IMR-90 (cell line): Measurements from ENCODE around the gene ENPP7. TPM values are rescaled to one million over a fixed set of nuclear protein-coding genes. Genes with fewer than 3 reads are reported as not detected.
A peak's percentile ranks its signal among the peaks of the same experiment; 100 is the strongest.

Experiments
- ATAC-seq: fragments of 200-7000 bp; cut with Tn5 transposase; 2 replicates; pipeline ENCODE4 v1.9.1; 2020; ENCODE audit warnings: low read depth, mild to moderate bottlenecking, moderate library complexity
- BruUV-seq: library from RNA; stranded (reverse); fragments of 400-500 nt; replicated peaks from 2 replicates; lab custom pipeline; 2021; lab: Mats Ljungman, UMichigan
- CTCF ChIA-PET: fragments of 300-600 bp; formaldehyde crosslinking; extraction: SDS; loops from one replicate; lab custom pipeline; 2021; ENCODE audit warnings: antibody characterized with exemption; lab: Yijun Ruan, JAX
- POLR2A ChIA-PET: fragments of 300-600 bp; sonication (Branson Sonifier 250); formaldehyde crosslinking; loops from one replicate; lab custom pipeline; 2022; ENCODE audit warnings: antibody characterized with exemption; ENCODE audit not compliant: unreplicated experiment; lab: Charles Lee
- DNase-seq: peaks from one replicate; pipeline ENCODE4 v3.0.0; 2013
- H2AFZ ChIP-seq: replicated peaks from 2 replicates; pipeline ENCODE3; 2013; ENCODE audit warnings: low read length, mild to moderate bottlenecking; ENCODE audit not compliant: poor library complexity
- H2AK5ac ChIP-seq: 2 replicates; pipeline ENCODE4 v1.6.1; 2013; ENCODE audit warnings: low read depth, low read length, inconsistent platforms
- H2AK9ac ChIP-seq: replicated peaks from 2 replicates; pipeline ENCODE3; 2013; ENCODE audit warnings: mild to moderate bottlenecking, low read depth, low read length, moderate library complexity; ENCODE audit not compliant: poor library complexity
- H2BK120ac ChIP-seq: 2 replicates; pipeline ENCODE4 v1.6.1; 2013; ENCODE audit warnings: low read depth, low read length, inconsistent platforms
- H2BK15ac ChIP-seq: 3 replicates; pipeline ENCODE4 v1.6.1; 2013; ENCODE audit warnings: low read depth, low read length, inconsistent platforms
- H2BK20ac ChIP-seq: 2 replicates; pipeline ENCODE4 v1.6.1; 2013; ENCODE audit warnings: low read depth, mild to moderate bottlenecking, inconsistent platforms, low read length, moderate library complexity
- H2BK5ac ChIP-seq: 2 replicates; pipeline ENCODE4 v1.6.1; 2013; ENCODE audit warnings: mild to moderate bottlenecking, low read depth, low read length, inconsistent platforms; ENCODE audit not compliant: poor library complexity, severe bottlenecking
- H3K14ac ChIP-seq: replicated peaks from 2 replicates; pipeline ENCODE4 v1.6.1; 2013; ENCODE audit warnings: low read depth, low read length, inconsistent platforms
- H3K18ac ChIP-seq: 2 replicates; pipeline ENCODE4 v1.6.1; 2013; ENCODE audit warnings: low read depth, low read length, control low read depth
- H3K23ac ChIP-seq: 2 replicates; pipeline ENCODE4 v1.6.1; 2013; ENCODE audit warnings: low read depth, low read length, inconsistent platforms
- H3K27ac ChIP-seq: 2 replicates; pipeline ENCODE4 v1.5.1; 2013; ENCODE audit warnings: mild to moderate bottlenecking, control low read depth, low read length; ENCODE audit not compliant: insufficient read depth
- H3K27me3 ChIP-seq: 2 replicates; pipeline ENCODE4 v1.6.1; 2013; ENCODE audit warnings: low read length; ENCODE audit not compliant: control insufficient read depth, insufficient read depth
- H3K36me3 ChIP-seq: 2 replicates; pipeline ENCODE4 v1.6.1; 2013; ENCODE audit warnings: low read length, mixed read lengths; ENCODE audit not compliant: control insufficient read depth, insufficient read depth
- H3K4ac ChIP-seq: 2 replicates; pipeline ENCODE4 v1.6.1; 2013; ENCODE audit warnings: low read depth, low read length, inconsistent platforms
- H3K4me1 ChIP-seq: 2 replicates; pipeline ENCODE4 v1.6.1; 2013; ENCODE audit warnings: low read length, mixed read lengths; ENCODE audit not compliant: control insufficient read depth, insufficient read depth
- H3K4me2 ChIP-seq: 2 replicates; pipeline ENCODE4 v1.6.1; 2013; ENCODE audit warnings: low read depth, mild to moderate bottlenecking, control low read depth, low read length, moderate library complexity
- H3K4me3 ChIP-seq: 2 replicates; pipeline ENCODE4 v1.5.1; 2013; ENCODE audit warnings: low read depth, mild to moderate bottlenecking, control low read depth, low read length, moderate library complexity; ENCODE audit not compliant: insufficient read depth
- H3K56ac ChIP-seq: 2 replicates; pipeline ENCODE4 v1.6.1; 2013; ENCODE audit warnings: low read length, inconsistent platforms; ENCODE audit not compliant: insufficient read depth; ENCODE audit errors: extremely low read depth
- H3K79me1 ChIP-seq, 2 experiments: 2 replicates each; pipeline ENCODE4 v1.6.1; 2013; ENCODE audit warnings: low read length in 2 of 2, inconsistent platforms in 1 of 2, low read depth in 1 of 2
- H3K9ac ChIP-seq: 2 replicates; pipeline ENCODE4 v1.6.1; 2013; ENCODE audit warnings: low read depth, low read length, control low read depth
- H3K9me1 ChIP-seq: 2 replicates; pipeline ENCODE4 v1.6.1; 2013; ENCODE audit warnings: low read length, inconsistent platforms; ENCODE audit not compliant: insufficient read depth
- H3K9me3 ChIP-seq: 2 replicates; pipeline ENCODE4 v1.6.1; 2013; ENCODE audit warnings: low read length; ENCODE audit not compliant: control insufficient read depth, insufficient read depth
- H4K20me1 ChIP-seq: 2 replicates; pipeline ENCODE4 v1.6.1; 2013; ENCODE audit warnings: low read length, inconsistent platforms; ENCODE audit not compliant: insufficient read depth
- H4K5ac ChIP-seq: 2 replicates; pipeline ENCODE4 v1.6.1; 2013; ENCODE audit warnings: mild to moderate bottlenecking, low read depth, low read length, control low read depth
- H4K8ac ChIP-seq, 2 experiments: 2 replicates each; pipeline ENCODE4 v1.6.1; 2013; ENCODE audit warnings: low read depth in 2 of 2, low read length in 2 of 2, control low read depth in 1 of 2, inconsistent platforms in 1 of 2
- H4K91ac ChIP-seq: 2 replicates; pipeline ENCODE4 v1.6.1; 2013; ENCODE audit warnings: low read depth, low read length, inconsistent platforms; ENCODE audit not compliant: insufficient read depth
- BHLHE40 ChIP-seq: fragments of 150-350 bp; IDR thresholded peaks from 2 replicates; pipeline ENCODE4 v1.6.1; 2016; ENCODE audit warnings: mild to moderate bottlenecking, low read depth, low read length
- CEBPB ChIP-seq: IDR thresholded peaks from 2 replicates; pipeline ENCODE4 v1.6.1; 2012; ENCODE audit warnings: low read depth, low read length, improper control_type of control experiment
- CHD1 ChIP-seq: IDR thresholded peaks from 2 replicates; pipeline ENCODE4 v1.6.1; 2012; ENCODE audit warnings: low read depth, low read length, improper control_type of control experiment
- CTCF ChIP-seq: conservative IDR thresholded peaks from 2 replicates; pipeline ENCODE4 v1.5.1; 2012; ENCODE audit warnings: mild to moderate bottlenecking, low read depth, low read length, improper control_type of control experiment
- ELK1 ChIP-seq: fragments of 150-350 bp; IDR thresholded peaks from 2 replicates; pipeline ENCODE4 v1.6.1; 2016; ENCODE audit warnings: low read depth, mild to moderate bottlenecking, low read length, moderate library complexity, borderline replicate concordance
- FOS ChIP-seq: fragments of 150-350 bp; IDR thresholded peaks from 2 replicates; pipeline ENCODE4 v1.6.1; 2016; ENCODE audit warnings: low read depth, low read length
- MAFK ChIP-seq: IDR thresholded peaks from 2 replicates; pipeline ENCODE4 v1.6.1; 2012; ENCODE audit warnings: low read depth, low read length, improper control_type of control experiment
- MAZ ChIP-seq: IDR thresholded peaks from 2 replicates; pipeline ENCODE4 v1.6.1; 2012; ENCODE audit warnings: low read depth, mild to moderate bottlenecking, low read length, improper control_type of control experiment, moderate library complexity, borderline replicate concordance
- MXI1 ChIP-seq: IDR thresholded peaks from 2 replicates; pipeline ENCODE4 v1.6.1; 2012; ENCODE audit warnings: low read depth, mild to moderate bottlenecking, low read length, moderate library complexity, borderline replicate concordance
- NFE2L2 ChIP-seq: fragments of 150-350 bp; IDR thresholded peaks from 2 replicates; pipeline ENCODE4 v1.6.1; 2016; ENCODE audit warnings: low read depth, mild to moderate bottlenecking, low read length
- POLR2A ChIP-seq: IDR thresholded peaks from 2 replicates; pipeline ENCODE4 v1.6.1; 2012; ENCODE audit warnings: mild to moderate bottlenecking, low read depth, low read length
- RAD21 ChIP-seq: IDR thresholded peaks from 2 replicates; pipeline ENCODE4 v1.6.1; 2012; ENCODE audit warnings: low read length, improper control_type of control experiment
- RCOR1 ChIP-seq: IDR thresholded peaks from 2 replicates; pipeline ENCODE4 v1.6.1; 2012; ENCODE audit warnings: mild to moderate bottlenecking, low read length, improper control_type of control experiment; ENCODE audit not compliant: insufficient replicate concordance
- RFX5 ChIP-seq: IDR thresholded peaks from 2 replicates; pipeline ENCODE4 v1.8.0; 2012; ENCODE audit warnings: low read depth, mild to moderate bottlenecking, low read length, moderate library complexity
- SMC3 ChIP-seq: fragments of 150-350 bp; IDR thresholded peaks from 2 replicates; pipeline ENCODE4 v1.6.1; 2016; ENCODE audit warnings: low read depth, mild to moderate bottlenecking, antibody characterized with exemption, low read length, moderate library complexity
- USF2 ChIP-seq: fragments of 150-350 bp; IDR thresholded peaks from 2 replicates; pipeline ENCODE4 v1.6.1; 2017; ENCODE audit warnings: mild to moderate bottlenecking, antibody characterized with exemption, low read length, low read depth
- WGBS, 2 experiments: methylation state at CpG; one replicate each; pipeline versions ENCODE4 v1.1.5 to v1.1.7; 2013; ENCODE audit warnings: missing lambda C conversion rate in 2 of 2; ENCODE audit not compliant: insufficient read length in 1 of 2; ENCODE audit errors: extremely low coverage in 2 of 2; 5-methylcytosine and 5-hydroxymethylcytosine counted together
- dilution Hi-C: fragments of 300-500 bp; cut with HindIII; formaldehyde crosslinking; loops from one replicate; pipeline ENCODE4 v1.14.3; 2018; ENCODE audit warnings: low sequenced_read_pairs; ENCODE audit not compliant: unreplicated experiment
- in situ Hi-C: fragments of 300-500 bp; cut with MboI; formaldehyde crosslinking; loops from 3 replicates; pipeline ENCODE4 v1.14.3; 2019; ENCODE audit warnings: low sequenced_read_pairs, inconsistent platforms, mixed read lengths
- intact Hi-C: fragments of 100-400 bp; cut with micrococcal nuclease; formaldehyde crosslinking; loops from 2 replicates; pipeline ENCODE4 v1.10.0; 2022
- polyA plus RNA-seq, 3 experiments: library from polyadenylated mRNA; depleted of rRNA; stranded (reverse); fragments of >200 nt; gene quantifications; 2 replicates each; pipeline ENCODE4 v1.2.3, GENCODE V29; 2012; ENCODE audit warnings: low replicate concordance in 1 of 3
- total RNA-seq: library from RNA; depleted of rRNA; stranded (reverse); fragments of >200 nt; gene quantifications from 2 replicates; pipeline ENCODE4 v1.2.3, GENCODE V29; 2012

Gene ENPP7
- total and polyA plus RNA-seq, 2 of the 4 experiments (the other 2 are of a cell fraction) = not detected

- Histone ChIP-seq H4K8ac (no peak overlapping the region), H3K23ac (no peak overlapping the region), H3K27me3 (peaks cover 42% of the 10 kb centered on the region), H3K36me3 (no peaks in the 10 kb centered on the region), H2AK9ac (no peak overlapping the region), H4K5ac (no peak overlapping the region), H3K9me3 (no peaks in the 10 kb centered on the region), H3K27ac (no peak overlapping the region), H3K9me1 (no peaks in the 10 kb centered on the region), H4K91ac (no peak overlapping the region), H2BK15ac (no peak overlapping the region), H3K14ac (no peak overlapping the region), H2AFZ (peak overlapping the region; percentile 33), H2BK120ac (no peak overlapping the region), H3K4me3 (no peak overlapping the region), H3K4me2 (no peak overlapping the region), H3K4ac (no peak overlapping the region), H2BK20ac (no peak overlapping the region), H3K4me1 (no peaks in the 10 kb centered on the region), H3K79me1 (no peaks in the 10 kb centered on the region), H2BK5ac (no peak overlapping the region), H3K56ac (no peak overlapping the region), H3K18ac (no peak overlapping the region), H2AK5ac (no peak overlapping the region), H4K20me1 (no peaks in the 10 kb centered on the region), H3K9ac (no peak overlapping the region)
- TF ChIP-seq MAFK (no peak), ELK1 (no peak), BHLHE40 (no peak), CEBPB (no peak), RFX5 (no peak), FOS (no peak), SMC3 (no peak), MAZ (no peak), CHD1 (no peak), NFE2L2 (no peak), RCOR1 (no peak), USF2 (no peak), POLR2A (no peak), CTCF (no peak), RAD21 (no peak), MXI1 (no peak)
- WGBS, 2 experiments = no CpG with 5 or more reads among the region's 32 CpGs
- in situ Hi-C loops (no loop called here), intact Hi-C loops (no loop called here), dilution Hi-C loops (no loop called here)
- ChIA-PET POLR2A (no interaction called here), CTCF (interaction anchor here (0.6 kb wide), 1 partner anchor 13 kb away, joined by 3 read pairs; no protein-coding TSS in a partner anchor)
- no TSS peak for BruUV-seq
- ATAC-seq (no peak), DNase-seq (no peak)
Measured at GRCh38 chr17:79735096-79735495, 4.4 kb downstream of the ENPP7 start.
